GM12878 (cell line): ENCODE results near the gene S1PR2. TPM values are rescaled to one million over a fixed set of nuclear protein-coding genes. Genes with fewer than 3 reads are reported as not detected.

Source experiments
- ATF2 ChIP-seq: IDR thresholded peaks from 2 replicates; pipeline ENCODE4 v1.6.1; 2012; ENCODE audit warnings: low read length, inconsistent platforms
- CREM ChIP-seq: IDR thresholded peaks from 2 replicates; pipeline ENCODE4 v1.6.1; 2014; ENCODE audit warnings: antibody characterized with exemption, low read depth
- E4F1 ChIP-seq: fragments of 450-650 bp; IDR thresholded peaks from 2 replicates; pipeline ENCODE4 v1.6.1; 2018; ENCODE audit warnings: borderline replicate concordance, mild to moderate bottlenecking; ENCODE audit not compliant: partially characterized antibody
- HDAC6 ChIP-seq: fragments of 200-600 bp; sonication (generic); IDR thresholded peaks from one replicate; pipeline ENCODE4 v1.8.0; 2017; ENCODE audit warnings: antibody characterized with exemption; ENCODE audit not compliant: unreplicated experiment
- SIN3A ChIP-seq: IDR thresholded peaks from 2 replicates; pipeline ENCODE4 v1.6.1; 2012; ENCODE audit warnings: low read depth, low read length, improper control_type of control experiment
- SREBF1 ChIP-seq: IDR thresholded peaks from 2 replicates; pipeline ENCODE4 v1.6.1; 2012; ENCODE audit warnings: mild to moderate bottlenecking, low read length
- SRF ChIP-seq, 2 experiments: IDR thresholded peaks; 2 replicates each; pipeline ENCODE4 v1.6.1; 2011; ENCODE audit warnings: low read depth in 2 of 2, low read length in 2 of 2, mild to moderate bottlenecking in 1 of 2, moderate library complexity in 1 of 2
- ZBTB40 ChIP-seq: fragments of 450-650 bp; IDR thresholded peaks from 2 replicates; pipeline ENCODE4 v1.6.1; 2016; ENCODE audit warnings: mild to moderate bottlenecking, moderate library complexity, borderline replicate concordance
- ZNF384 ChIP-seq: IDR thresholded peaks from 2 replicates; pipeline ENCODE4 v1.6.1; 2012; ENCODE audit warnings: low read depth, mild to moderate bottlenecking, low read length, improper control_type of control experiment, borderline replicate concordance
- polyA plus RNA-seq, 11 experiments: library from polyadenylated mRNA; depleted of rRNA in 4 of 11; unstranded in 6 of 11; stranded (reverse) in 5 of 11; fragments of >200 nt; fragmentation: Nextera tagmentation in 4 of 11; fragmentation: Illumina TruSeq in 1 of 11; extraction: Ambion mirVana in 4 of 11; extraction: Trizol in 1 of 11; gene quantifications; 1 replicate in 1 of 11; 2 replicates in 10 of 11; pipeline versions ENCODE4 v1.2.1 to v1.2.3, GENCODE V29; 2011 to 2016; ENCODE audit warnings: inconsistent platforms in 2 of 11, missing spikeins in 2 of 11, low read depth in 1 of 11
- total RNA-seq, 4 experiments: library from RNA; depleted of rRNA in 3 of 4; stranded (reverse); fragments of >200 nt in 3 of 4; fragmentation: Illumina TruSeq in 1 of 4; extraction: Trizol in 1 of 4; gene quantifications; 2 replicates each; pipeline versions ENCODE4 v1.2.1 to v1.2.3, GENCODE V29; 2013 to 2021
- TF ChIP-seq, protein P1 (sequence below): fragments of 450-650 bp; IDR thresholded peaks from 2 replicates; pipeline ENCODE4 v1.6.1; 2017; ENCODE audit warnings: mild to moderate bottlenecking, moderate library complexity
- TF ChIP-seq, protein P2 (sequence below): fragments of 450-650 bp; IDR thresholded peaks from 2 replicates; pipeline ENCODE4 v1.6.1; 2016; ENCODE audit warnings: mild to moderate bottlenecking
- TF ChIP-seq, protein P3 (sequence below): fragments of 450-650 bp; IDR thresholded peaks from 2 replicates; pipeline ENCODE4 v1.6.1; 2017; ENCODE audit warnings: mild to moderate bottlenecking

Gene S1PR2
- total and polyA plus RNA-seq, 10 of the 15 experiments (the other 5 are each of a cell fraction or from before 2014, with no cell fraction given), result 4.9 to 26.8 (median 11.6) TPM

DNA sequence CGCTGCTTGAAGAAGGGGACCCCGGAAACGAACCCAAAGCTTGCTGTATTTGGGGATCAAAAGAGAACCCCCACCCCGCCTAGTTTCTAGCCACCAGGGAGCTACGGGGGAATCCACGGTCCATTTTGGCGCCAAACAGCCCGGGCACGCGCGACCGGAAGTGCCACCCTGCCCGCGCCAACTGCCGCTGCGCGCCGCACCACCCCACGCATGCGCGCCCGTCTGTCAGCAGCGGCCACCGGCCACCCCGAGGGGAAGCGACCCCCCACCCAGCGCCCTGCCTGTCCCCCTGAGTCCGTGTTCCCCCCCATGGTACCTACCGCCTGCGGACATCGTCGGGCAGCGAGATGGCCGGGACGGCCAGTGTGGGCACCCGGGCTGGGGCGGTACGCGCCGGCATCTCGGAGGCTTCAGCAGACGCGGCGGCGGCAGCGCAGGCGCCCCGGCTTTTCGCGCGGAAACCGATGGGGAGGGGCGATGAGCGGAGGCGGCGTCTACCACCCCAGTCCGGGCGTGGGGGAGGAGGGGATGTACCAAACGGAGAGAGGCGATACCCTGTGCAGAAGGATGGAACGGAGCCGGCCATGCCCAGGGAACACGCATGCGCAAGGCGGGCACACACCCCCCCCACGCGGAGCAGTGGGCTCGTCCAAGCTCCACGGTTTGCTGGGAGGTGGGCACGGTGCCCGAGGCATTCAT lies 36.5 kb downstream of the S1PR2 start, which contains the start of gene DNMT1 (continued):
- TF ChIP-seq, protein P1, sequence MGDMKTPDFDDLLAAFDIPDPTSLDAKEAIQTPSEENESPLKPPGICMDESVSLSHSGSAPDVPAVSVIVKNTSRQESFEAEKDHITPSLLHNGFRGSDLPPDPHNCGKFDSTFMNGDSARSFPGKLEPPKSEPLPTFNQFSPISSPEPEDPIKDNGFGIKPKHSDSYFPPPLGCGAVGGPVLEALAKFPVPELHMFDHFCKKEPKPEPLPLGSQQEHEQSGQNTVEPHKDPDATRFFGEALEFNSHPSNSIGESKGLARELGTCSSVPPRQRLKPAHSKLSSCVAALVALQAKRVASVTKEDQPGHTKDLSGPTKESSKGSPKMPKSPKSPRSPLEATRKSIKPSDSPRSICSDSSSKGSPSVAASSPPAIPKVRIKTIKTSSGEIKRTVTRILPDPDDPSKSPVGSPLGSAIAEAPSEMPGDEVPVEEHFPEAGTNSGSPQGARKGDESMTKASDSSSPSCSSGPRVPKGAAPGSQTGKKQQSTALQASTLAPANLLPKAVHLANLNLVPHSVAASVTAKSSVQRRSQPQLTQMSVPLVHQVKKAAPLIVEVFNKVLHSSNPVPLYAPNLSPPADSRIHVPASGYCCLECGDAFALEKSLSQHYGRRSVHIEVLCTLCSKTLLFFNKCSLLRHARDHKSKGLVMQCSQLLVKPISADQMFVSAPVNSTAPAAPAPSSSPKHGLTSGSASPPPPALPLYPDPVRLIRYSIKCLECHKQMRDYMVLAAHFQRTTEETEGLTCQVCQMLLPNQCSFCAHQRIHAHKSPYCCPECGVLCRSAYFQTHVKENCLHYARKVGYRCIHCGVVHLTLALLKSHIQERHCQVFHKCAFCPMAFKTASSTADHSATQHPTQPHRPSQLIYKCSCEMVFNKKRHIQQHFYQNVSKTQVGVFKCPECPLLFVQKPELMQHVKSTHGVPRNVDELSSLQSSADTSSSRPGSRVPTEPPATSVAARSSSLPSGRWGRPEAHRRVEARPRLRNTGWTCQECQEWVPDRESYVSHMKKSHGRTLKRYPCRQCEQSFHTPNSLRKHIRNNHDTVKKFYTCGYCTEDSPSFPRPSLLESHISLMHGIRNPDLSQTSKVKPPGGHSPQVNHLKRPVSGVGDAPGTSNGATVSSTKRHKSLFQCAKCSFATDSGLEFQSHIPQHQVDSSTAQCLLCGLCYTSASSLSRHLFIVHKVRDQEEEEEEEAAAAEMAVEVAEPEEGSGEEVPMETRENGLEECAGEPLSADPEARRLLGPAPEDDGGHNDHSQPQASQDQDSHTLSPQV, result no peak
- TF ChIP-seq CREM (peak; percentile 61), E4F1 (no peak), ZNF384 (no peak), SIN3A (no peak; the same call in none of the 2 replicates), ATF2 (no peak), HDAC6 (no peak), SREBF1 (peak; percentile 99), ZBTB40 (peak; percentile 49), SRF (IDR thresholded peaks at IDR 0.05; ENCODE audit: low read depth in 2 of 2, low read length in 2 of 2) (no peak)
- TF ChIP-seq, protein P2, sequence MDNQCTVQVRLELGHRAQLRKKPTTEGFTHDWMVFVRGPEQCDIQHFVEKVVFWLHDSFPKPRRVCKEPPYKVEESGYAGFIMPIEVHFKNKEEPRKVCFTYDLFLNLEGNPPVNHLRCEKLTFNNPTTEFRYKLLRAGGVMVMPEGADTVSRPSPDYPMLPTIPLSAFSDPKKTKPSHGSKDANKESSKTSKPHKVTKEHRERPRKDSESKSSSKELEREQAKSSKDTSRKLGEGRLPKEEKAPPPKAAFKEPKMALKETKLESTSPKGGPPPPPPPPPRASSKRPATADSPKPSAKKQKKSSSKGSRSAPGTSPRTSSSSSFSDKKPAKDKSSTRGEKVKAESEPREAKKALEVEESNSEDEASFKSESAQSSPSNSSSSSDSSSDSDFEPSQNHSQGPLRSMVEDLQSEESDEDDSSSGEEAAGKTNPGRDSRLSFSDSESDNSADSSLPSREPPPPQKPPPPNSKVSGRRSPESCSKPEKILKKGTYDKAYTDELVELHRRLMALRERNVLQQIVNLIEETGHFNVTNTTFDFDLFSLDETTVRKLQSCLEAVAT, result no peak; the same call in 1 of the 2 replicates
- TF ChIP-seq, protein P3, sequence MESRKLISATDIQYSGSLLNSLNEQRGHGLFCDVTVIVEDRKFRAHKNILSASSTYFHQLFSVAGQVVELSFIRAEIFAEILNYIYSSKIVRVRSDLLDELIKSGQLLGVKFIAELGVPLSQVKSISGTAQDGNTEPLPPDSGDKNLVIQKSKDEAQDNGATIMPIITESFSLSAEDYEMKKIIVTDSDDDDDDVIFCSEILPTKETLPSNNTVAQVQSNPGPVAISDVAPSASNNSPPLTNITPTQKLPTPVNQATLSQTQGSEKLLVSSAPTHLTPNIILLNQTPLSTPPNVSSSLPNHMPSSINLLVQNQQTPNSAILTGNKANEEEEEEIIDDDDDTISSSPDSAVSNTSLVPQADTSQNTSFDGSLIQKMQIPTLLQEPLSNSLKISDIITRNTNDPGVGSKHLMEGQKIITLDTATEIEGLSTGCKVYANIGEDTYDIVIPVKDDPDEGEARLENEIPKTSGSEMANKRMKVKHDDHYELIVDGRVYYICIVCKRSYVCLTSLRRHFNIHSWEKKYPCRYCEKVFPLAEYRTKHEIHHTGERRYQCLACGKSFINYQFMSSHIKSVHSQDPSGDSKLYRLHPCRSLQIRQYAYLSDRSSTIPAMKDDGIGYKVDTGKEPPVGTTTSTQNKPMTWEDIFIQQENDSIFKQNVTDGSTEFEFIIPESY, result no peak
